Fibroblast of the aortic adventitia (primary cell): ENCODE measurements around the gene FER. TPM values are rescaled to one million over a fixed set of nuclear protein-coding genes. Genes with fewer than 3 reads are reported as not detected.
"Not testable (repeated sequence)": the region's sequence is repeated elsewhere in the genome, so short reads cannot be mapped to it uniquely, and the experiment has no call there.

Source experiments
- DNase-seq: peaks from one replicate; pipeline ENCODE4 v3.0.0-alpha.2; 2010; ENCODE audit warnings: low read depth
- H3K4me3 ChIP-seq: 2 replicates; pipeline ENCODE4 v1.5.1; 2011; ENCODE audit warnings: low read depth, mild to moderate bottlenecking, control low read depth, low read length, moderate library complexity
- total RNA-seq: library from RNA; depleted of rRNA; stranded (reverse); fragments of >200 nt; gene quantifications from 2 replicates; pipeline ENCODE4 v1.2.3, GENCODE V29; 2012; ENCODE audit warnings: low replicate concordance
- TF ChIP-seq, protein P1 (sequence below): IDR thresholded peaks from 2 replicates; pipeline ENCODE4 v1.5.1; 2011; ENCODE audit warnings: mild to moderate bottlenecking, low read length, control low read depth, inconsistent platforms; ENCODE audit not compliant: insufficient read depth

The FER gene
- total RNA-seq, 1 donor = 41.5 TPM

DNA sequence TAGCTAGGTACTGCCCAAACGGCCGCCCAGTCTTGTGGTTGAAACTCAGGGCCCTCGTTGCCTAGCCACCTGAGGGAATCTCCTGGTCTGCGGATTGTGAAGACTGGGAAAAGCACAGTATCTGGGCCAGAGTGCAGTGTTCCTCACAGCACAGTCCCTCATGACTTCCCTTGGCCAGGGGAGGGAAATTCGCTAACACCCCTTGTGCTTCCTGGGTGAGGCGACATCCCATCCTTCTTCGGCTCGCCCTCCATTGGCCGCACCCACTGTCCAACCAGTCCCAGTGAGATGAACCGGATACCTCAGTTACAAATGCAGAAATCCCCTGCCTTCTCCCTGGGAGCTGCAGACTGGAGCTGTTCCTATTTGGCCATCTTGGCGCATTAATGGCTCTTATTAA lies 250.5 kb downstream of the FER start:
- TF ChIP-seq, protein P1, sequence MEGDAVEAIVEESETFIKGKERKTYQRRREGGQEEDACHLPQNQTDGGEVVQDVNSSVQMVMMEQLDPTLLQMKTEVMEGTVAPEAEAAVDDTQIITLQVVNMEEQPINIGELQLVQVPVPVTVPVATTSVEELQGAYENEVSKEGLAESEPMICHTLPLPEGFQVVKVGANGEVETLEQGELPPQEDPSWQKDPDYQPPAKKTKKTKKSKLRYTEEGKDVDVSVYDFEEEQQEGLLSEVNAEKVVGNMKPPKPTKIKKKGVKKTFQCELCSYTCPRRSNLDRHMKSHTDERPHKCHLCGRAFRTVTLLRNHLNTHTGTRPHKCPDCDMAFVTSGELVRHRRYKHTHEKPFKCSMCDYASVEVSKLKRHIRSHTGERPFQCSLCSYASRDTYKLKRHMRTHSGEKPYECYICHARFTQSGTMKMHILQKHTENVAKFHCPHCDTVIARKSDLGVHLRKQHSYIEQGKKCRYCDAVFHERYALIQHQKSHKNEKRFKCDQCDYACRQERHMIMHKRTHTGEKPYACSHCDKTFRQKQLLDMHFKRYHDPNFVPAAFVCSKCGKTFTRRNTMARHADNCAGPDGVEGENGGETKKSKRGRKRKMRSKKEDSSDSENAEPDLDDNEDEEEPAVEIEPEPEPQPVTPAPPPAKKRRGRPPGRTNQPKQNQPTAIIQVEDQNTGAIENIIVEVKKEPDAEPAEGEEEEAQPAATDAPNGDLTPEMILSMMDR = no peak
- DNase-seq = no peak
- H3K4me3 ChIP-seq = no peak overlapping the region

DNA sequence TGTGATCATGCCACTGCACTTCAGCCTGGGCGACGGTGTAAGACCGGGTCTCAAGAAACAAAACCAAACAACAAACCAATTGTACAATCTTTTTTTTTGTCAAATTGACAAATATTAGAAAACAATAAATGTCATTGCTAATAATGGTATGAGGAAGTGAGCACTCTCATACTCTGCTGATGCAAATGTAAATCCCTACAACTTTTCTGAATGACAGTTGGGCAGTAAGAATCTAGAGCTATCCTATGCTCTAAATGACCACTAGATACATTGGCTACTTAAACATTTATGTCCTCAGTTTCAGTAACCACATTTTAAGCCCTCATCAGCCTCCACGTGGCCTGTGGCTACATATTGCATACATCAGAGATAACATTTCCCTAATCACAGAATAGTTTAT lies 256.2 kb downstream of the FER start:
- TF ChIP-seq, protein P1 = no peak
- no peak overlapping the region for H3K4me3 ChIP-seq
- no peak for DNase-seq

DNA sequence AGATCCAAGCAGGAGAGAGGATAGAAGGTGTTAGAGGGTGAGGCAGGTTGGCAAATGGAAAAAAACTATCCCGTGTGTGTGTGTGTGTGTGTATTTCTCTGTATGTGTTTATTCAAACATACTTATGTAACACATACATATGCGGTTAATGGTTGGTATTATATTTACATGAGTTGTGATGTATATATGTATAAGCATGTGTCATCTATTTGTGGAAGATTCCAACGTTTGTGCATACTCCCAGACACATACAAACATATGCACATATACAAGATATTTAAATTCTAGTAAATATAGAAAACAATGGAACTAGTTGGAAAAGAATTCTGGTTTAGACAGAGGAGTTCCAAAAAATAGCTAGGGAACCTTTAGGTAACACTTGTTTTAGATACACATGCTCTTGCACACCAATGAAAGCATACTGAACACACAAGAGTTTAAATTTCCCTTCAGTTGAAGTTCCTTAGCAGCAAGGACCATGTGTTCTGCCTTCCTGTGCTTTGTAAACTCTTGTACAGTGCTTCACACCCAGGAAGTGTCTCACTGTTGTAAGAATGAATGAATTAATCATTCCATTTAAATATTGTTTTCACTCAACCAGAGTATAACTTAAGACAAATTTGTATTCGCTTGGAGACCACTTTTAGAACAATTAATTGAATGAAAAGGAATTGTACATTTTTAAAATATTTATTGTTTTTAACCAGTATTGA lies 257.8 kb downstream of the FER start:
- H3K4me3 ChIP-seq = no peak overlapping the region
- no peak for DNase-seq
- TF ChIP-seq, protein P1 = no peak

DNA sequence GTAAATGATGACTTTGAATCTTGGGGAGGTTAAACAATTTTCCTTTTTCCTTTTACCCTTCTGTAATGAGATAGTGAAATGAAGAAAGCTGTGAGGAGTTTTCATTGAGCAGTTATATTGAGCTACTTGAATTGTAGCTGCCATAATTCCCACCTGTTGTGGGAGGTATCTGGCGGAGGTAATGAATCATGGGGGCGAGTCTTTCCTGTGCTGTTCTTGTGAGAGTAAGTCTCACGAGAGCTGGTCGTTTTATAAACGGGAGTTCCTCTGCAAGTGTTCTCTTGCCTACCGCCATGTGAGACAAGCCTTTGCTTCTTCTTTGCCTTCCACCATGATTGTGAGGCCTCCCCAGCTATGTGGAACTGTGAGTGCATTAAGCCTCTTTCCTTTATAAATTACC lies 258.4 kb downstream of the FER start:
- H3K4me3 ChIP-seq = no peak overlapping the region
- TF ChIP-seq, protein P1 = no peak
- no peak for DNase-seq

DNA sequence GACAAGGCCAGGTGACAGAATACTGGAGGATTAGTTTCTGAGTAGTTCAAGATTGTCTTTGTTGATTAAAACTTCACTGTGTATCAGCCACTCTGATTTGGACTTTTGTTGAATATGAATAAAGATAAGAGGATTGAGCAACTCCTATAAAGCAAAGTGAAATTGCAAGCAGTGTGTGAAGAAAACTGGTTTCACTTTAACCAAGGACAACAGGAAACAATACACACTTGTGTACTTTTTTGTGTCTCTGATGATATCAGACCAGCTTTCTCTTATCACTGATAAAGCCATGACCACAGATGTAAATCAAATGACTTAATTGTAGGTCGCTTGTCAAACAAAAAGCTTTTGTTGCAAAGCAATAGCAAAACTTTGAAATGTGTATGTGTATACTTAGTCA lies 268.6 kb downstream of the FER start:
- TF ChIP-seq, protein P1 = no peak
- DNase-seq = peak; percentile 59
- no peak overlapping the region for H3K4me3 ChIP-seq

DNA sequence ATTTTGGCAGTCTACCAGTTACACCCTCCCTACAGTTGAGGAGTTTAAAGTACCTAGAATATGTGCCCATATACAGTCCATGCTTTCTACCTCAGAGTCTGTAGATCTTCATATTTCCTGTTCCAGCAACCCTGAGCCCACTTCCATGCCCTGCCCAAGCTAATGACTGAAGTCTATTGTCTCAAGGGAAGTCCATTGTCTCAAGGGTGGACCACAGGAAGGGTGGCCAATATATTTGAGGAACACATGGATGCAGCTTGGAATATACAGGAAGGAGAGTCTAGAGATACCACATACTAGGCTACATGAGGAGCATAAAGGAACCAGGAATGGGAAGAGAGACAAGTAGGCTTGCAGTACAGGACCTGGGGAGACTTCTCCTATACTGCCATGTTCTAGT lies 274.4 kb downstream of the FER start:
- H3K4me3 ChIP-seq = no peak overlapping the region
- DNase-seq = no peak
- TF ChIP-seq, protein P1 = no peak

DNA sequence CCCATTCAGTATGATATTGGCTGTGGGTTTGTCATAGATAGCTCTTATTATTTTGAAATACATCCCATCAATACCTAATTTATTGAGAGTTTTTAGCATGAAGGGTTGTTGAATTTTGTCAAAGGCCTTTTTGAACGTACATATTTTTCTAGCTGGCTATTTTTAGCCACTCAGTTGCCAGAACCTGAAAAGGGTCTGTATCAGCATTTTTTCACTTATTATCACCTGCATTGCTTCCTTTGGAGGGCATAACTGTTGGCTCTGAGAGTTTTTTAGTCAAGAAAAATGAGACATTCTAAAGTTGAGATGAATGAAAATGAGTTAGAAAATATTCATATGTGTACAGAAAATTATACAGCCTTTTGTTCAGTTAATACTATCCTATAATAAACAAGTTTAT lies 278.0 kb downstream of the FER start:
- not testable (repeated sequence) for H3K4me3 ChIP-seq, DNase-seq
